ENCODE measurements around the gene GLRX.

DNA sequence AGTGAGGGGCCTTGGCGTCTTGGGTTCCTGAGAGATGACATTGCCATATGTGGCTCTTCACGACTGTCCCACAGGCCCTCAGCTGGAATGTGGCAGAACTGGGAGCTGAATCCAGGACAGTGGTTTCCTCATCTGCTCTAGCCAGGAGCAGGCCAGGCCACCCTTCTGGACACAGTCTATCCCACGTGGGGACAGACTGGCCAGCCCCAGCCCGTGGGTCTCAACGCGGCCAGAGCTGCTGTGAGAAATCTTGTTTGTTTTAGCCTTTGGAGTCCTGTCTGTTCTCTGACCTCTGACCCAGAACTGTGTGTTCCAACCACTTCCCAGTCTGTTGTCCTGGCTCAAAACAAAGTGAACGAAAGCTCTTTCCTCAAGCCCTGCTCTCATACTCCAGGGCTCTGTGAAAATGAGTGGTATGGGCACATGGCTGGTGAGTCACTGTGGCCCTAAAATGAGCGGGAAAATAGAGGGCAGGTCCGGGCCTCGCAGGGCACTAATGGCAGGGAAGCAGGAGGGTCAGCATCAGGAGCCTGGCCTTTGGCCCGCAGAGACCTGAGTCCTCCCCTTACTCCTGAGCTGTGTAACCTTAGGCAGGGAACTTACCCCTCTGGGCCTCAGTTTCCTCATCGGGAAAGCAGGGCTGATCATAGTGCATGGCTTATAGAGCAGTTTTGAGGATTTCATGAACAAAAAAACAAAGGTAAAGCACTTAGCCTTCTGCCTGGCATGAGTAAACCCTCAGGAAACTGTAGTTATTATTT lies 34.8 kb upstream of the GLRX start:
- TF ChIP-seq POLR2AphosphoS5 (IDR thresholded peaks at IDR 0.05; ENCODE audit: low read depth, low read length) (no peak), TAF1 (IDR thresholded peaks at IDR 0.05; ENCODE audit: low read depth, low read length) (no peak), POLR2A (IDR thresholded peaks at IDR 0.05; ENCODE audit: low read depth, low read length) (no peak), SPI1 (IDR thresholded peaks at IDR 0.05; ENCODE audit: low read depth, low read length) (no peak), POU2F2 (IDR thresholded peaks at IDR 0.05; ENCODE audit: low read depth, low read length) (no peak)
